Peyer's patch (tissue), 4 donors: Measurements from ENCODE around the gene AUP1. TPM values are rescaled to one million over a fixed set of nuclear protein-coding genes. Genes with fewer than 3 reads are reported as not detected.
A peak's percentile ranks its signal among the peaks of the same experiment; 100 is the strongest.
"Not testable (repeated sequence)": the region's sequence is repeated elsewhere in the genome, so short reads cannot be mapped to it uniquely, and the experiment has no call there.

Source experiments
- DNase-seq, 3 donors: peaks; one replicate each; pipeline ENCODE4 v3.0.0-alpha.2; 2017 to 2019
- H3K27ac ChIP-seq, 4 donors: fragments of 200-600 bp; sonication (generic); one replicate each; pipeline ENCODE4 v1.5.1; 2016 to 2019
- H3K27me3 ChIP-seq, 2 donors: fragments of 200-600 bp; sonication (generic); one replicate each; pipeline ENCODE4 v1.5.1; 2019
- H3K36me3 ChIP-seq, 3 donors: fragments of 200-600 bp; sonication (generic); one replicate each; pipeline ENCODE4 v1.5.1; 2016 to 2019
- H3K4me1 ChIP-seq, 4 donors: fragments of 200-600 bp; sonication (generic); one replicate each; pipeline ENCODE4 v1.5.1; 2016 to 2019
- H3K4me3 ChIP-seq, 4 donors: fragments of 200-600 bp; sonication (generic); 1 replicate in 3 of 4; 2 replicates in 1 of 4; pipeline ENCODE4 v1.5.1; 2016 to 2019; ENCODE audit warnings: mild to moderate bottlenecking in 1 of 4
- H3K9me3 ChIP-seq, 4 donors: fragments of 200-600 bp; sonication (generic); one replicate each; pipeline ENCODE4 v1.5.1; 2016 to 2019; ENCODE audit warnings: mild to moderate bottlenecking in 1 of 4
- POLR2A ChIP-seq, 2 donors: fragments of 450-650 bp; IDR thresholded peaks; one replicate each; pipeline ENCODE4 v1.5.1; 2017; ENCODE audit warnings: antibody characterized with exemption in 2 of 2, mild to moderate bottlenecking in 2 of 2, moderate library complexity in 2 of 2
- total RNA-seq, 4 donors: library from RNA; depleted of rRNA; stranded (reverse); fragments of >200 nt; gene quantifications; one replicate each; pipeline ENCODE4 v1.1.0, GENCODE V29; 2016
- TF ChIP-seq, protein P1 (sequence below), 6 experiments: fragments of 450-650 bp in 4 of 6; fragments of 200-600 bp in 2 of 6; sonication (generic) in 1 of 6; IDR thresholded peaks; one replicate each; pipeline ENCODE4 v1.5.1; 2017 to 2019; ENCODE audit warnings: antibody characterized with exemption in 6 of 6, mild to moderate bottlenecking in 3 of 6, moderate library complexity in 1 of 6

Gene AUP1
- total RNA-seq, 4 donors from 2014 or later, result 183 to 233 (median 213) TPM

DNA sequence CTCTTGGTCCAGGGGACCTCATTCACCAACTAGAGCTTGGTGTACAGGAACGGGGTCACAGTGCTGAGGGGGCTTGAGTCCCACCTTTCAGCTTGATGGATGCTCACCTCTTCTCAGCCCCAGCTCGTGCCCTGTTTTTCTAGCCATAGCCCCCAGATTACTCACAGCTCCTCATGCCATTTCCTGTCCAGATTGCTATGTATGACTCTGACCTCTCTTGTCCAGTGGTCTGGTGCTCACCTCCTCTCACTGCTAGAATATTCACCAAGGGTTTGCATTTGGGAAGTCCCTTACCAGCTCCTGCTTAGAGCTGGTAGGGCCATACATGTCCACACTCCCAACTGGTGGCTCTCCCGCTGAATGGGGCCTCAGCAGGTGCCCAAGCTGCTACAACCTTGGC lies 36.0 kb downstream of the AUP1 start:
- no peaks in the 10 kb centered on the region for H3K27me3 ChIP-seq
- H3K4me1 ChIP-seq, result peaks cover 2 to 20% (median 7%) of the 10 kb centered on the region in 4 donors
- no peak for TF ChIP-seq POLR2A (IDR thresholded peaks at IDR 0.05)
- TF ChIP-seq, protein P1, sequence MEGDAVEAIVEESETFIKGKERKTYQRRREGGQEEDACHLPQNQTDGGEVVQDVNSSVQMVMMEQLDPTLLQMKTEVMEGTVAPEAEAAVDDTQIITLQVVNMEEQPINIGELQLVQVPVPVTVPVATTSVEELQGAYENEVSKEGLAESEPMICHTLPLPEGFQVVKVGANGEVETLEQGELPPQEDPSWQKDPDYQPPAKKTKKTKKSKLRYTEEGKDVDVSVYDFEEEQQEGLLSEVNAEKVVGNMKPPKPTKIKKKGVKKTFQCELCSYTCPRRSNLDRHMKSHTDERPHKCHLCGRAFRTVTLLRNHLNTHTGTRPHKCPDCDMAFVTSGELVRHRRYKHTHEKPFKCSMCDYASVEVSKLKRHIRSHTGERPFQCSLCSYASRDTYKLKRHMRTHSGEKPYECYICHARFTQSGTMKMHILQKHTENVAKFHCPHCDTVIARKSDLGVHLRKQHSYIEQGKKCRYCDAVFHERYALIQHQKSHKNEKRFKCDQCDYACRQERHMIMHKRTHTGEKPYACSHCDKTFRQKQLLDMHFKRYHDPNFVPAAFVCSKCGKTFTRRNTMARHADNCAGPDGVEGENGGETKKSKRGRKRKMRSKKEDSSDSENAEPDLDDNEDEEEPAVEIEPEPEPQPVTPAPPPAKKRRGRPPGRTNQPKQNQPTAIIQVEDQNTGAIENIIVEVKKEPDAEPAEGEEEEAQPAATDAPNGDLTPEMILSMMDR (IDR thresholded peaks at IDR 0.05), result no peak
- peak in 1 of 3 donors; percentile 7 for DNase-seq
- peaks cover 0 to 52% (median 0%) of the 10 kb centered on the region in 3 donors for H3K36me3 ChIP-seq
- no peak overlapping the region for H3K4me3 ChIP-seq
- H3K27ac ChIP-seq, result no peak overlapping the region
- H3K9me3 ChIP-seq, result no peaks in the 10 kb centered on the region

DNA sequence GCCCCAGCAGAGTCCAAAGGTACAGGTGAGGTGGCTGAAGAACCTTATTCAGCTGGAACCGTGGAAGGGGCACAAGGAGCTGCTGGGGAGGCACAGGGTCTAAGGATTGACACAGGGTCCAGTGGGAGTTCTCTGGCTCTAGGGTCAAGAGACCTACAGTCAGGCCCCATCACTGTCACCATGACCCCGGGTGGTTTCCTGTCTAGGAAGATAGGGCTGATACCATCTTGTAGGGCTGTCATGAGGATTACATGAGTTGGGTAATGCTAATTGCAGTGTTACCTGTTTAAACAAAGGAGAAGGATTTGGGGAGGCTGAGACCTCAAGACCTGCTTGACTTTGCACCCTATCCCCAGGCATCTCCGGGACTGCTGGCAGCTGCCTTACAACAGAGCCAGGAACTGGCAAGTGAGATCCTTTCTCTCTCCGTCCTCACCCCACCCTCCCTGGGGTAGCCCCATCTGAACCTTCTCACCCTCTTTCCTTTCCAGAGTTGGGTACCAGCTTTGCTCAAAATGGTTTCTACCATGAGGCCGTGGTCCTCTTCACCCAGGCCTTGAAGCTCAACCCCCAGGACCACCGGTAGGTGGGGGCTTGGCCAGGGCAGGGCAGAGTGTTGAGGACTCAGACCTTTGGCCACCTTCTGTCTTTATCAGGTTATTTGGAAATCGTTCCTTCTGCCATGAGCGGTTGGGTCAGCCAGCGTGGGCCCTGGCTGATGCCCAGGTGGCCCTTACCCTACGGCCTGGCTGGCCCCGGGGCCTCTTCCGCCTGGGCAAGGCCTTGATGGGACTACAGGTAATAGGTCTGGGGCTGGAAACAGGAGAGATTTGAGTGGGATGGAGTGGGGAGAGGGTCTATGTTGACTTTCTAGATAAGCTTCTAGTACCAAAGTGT lies 37.6 kb downstream of the AUP1 start:
- H3K9me3 ChIP-seq, result no peaks in the 10 kb centered on the region
- DNase-seq, result no peak
- no peaks in the 10 kb centered on the region for H3K27me3 ChIP-seq
- H3K4me1 ChIP-seq, result peaks cover 0 to 8% (median 1%) of the 10 kb centered on the region in 4 donors
- peaks cover 0 to 60% (median 0%) of the 10 kb centered on the region in 3 donors for H3K36me3 ChIP-seq
- no peak overlapping the region for H3K27ac ChIP-seq
- TF ChIP-seq, protein P1 (IDR thresholded peaks at IDR 0.05), result no peak
- TF ChIP-seq POLR2A (IDR thresholded peaks at IDR 0.05), result no peak
- H3K4me3 ChIP-seq, result no peak overlapping the region

DNA sequence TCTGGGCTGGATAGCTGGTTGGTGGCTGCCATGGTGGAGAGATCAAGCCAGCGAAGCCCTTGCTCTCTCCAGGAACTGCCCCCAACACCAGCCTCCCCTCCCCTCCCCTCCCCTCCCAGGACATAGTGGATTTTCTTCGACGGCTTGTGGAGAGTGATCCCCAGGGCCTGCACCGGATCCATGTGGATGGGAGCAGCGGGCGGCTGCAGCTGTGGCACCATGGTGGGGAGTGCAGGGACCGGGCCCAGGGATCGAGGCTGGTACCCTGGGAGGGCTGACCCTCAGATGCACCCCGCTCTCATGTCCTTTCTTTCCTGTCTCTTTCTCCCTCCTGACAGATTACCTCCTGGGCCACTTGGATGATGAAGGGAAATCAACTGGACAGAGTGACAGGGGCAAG lies 39.6 kb downstream of the AUP1 start:
- no peaks in the 10 kb centered on the region for H3K27me3 ChIP-seq
- TF ChIP-seq POLR2A (IDR thresholded peaks at IDR 0.05), result no peak
- TF ChIP-seq, protein P1 (IDR thresholded peaks at IDR 0.05), result no peak
- H3K36me3 ChIP-seq, result peaks cover 0 to 77% (median 0%) of the 10 kb centered on the region in 3 donors
- H3K9me3 ChIP-seq, result no peaks in the 10 kb centered on the region
- peaks cover 0 to 8% (median 1%) of the 10 kb centered on the region in 4 donors for H3K4me1 ChIP-seq
- no peak overlapping the region for H3K4me3 ChIP-seq
- no peak for DNase-seq
- no peak overlapping the region for H3K27ac ChIP-seq

DNA sequence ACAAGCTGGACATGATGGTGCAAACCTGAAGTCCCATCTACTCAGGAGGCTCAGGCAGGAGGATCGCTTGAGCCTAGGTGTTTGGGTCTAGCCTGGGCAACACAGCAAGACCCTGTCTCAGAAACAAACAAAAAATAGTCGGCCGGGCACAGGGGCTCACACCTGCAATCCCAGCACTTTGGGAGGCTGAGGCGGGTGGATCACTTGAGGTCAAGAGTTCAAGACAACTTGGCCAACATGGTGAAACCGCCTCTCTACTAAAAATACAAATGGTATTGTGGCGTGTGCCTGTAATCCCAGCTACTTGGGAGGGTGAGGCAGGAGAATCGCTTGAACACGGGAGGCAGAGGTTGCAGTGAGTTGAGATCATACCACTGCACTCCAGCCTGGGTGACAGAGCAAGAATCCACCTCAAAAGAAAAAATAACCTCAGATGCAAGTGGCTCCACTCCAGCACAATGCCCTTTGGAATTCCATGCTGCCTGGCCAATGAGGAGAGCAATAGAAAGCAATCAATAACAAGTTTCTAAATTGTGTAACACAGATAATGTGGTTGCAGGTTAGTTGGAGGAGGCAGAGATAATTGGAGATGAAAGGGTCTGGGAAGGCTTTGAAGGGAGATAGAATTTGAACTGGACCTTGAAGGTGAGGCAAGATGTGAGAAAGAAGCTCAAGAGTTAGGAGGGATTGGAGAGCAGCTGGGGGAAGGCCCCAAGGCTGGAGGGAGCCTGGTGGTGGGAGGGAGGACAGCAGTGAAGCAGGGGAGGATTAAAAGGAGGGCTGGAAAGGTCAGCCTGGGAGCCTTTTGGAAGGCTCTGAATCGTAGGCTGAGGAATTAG lies 40.6 kb downstream of the AUP1 start:
- no peaks in the 10 kb centered on the region for H3K9me3 ChIP-seq
- H3K4me3 ChIP-seq, result no peak overlapping the region
- peak overlapping the region in 2 of 4 donors; percentile 27 to 73 for H3K27ac ChIP-seq
- H3K36me3 ChIP-seq, result peaks cover 0 to 70% (median 0%) of the 10 kb centered on the region in 3 donors
- TF ChIP-seq, protein P1 (IDR thresholded peaks at IDR 0.05), result peak in 2 of 6 experiments; percentile 15 to 18
- TF ChIP-seq POLR2A (IDR thresholded peaks at IDR 0.05), result no peak
- H3K4me1 ChIP-seq, result peaks cover 0 to 14% (median 1%) of the 10 kb centered on the region in 4 donors
- DNase-seq, result peak in 1 of 3 donors; percentile 65
- no peaks in the 10 kb centered on the region for H3K27me3 ChIP-seq

DNA sequence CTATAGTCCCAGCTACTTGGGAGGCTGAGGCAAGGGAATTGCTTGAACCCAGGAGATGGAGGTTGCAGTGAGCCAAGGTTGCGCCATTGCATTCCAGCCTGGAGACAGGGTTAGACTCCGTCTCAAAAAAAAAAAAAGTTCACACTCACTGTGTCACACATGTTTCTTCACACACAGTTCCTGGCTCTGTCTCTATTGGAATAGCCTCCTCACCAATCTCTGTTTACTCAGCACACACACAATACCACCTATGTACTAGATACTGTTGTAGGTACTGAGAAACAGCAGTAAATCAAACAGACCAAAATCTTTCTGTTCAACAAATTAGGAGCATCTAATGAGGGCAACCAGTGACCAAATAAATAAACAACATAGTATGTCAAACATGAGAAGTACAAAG lies 43.4 kb downstream of the AUP1 start:
- Histone ChIP-seq H3K27me3 (no peaks in the 10 kb centered on the region), H3K4me3 (no peak overlapping the region), H3K4me1 (peaks cover 3 to 28% (median 12%) of the 10 kb centered on the region in 4 donors), H3K36me3 (peaks cover 0 to 43% (median 0%) of the 10 kb centered on the region in 3 donors), H3K9me3 (no peaks in the 10 kb centered on the region), H3K27ac (no peak overlapping the region)
- DNase-seq, result no peak
- TF ChIP-seq, protein P1 (IDR thresholded peaks at IDR 0.05), result no peak
- no peak for TF ChIP-seq POLR2A (IDR thresholded peaks at IDR 0.05)

DNA sequence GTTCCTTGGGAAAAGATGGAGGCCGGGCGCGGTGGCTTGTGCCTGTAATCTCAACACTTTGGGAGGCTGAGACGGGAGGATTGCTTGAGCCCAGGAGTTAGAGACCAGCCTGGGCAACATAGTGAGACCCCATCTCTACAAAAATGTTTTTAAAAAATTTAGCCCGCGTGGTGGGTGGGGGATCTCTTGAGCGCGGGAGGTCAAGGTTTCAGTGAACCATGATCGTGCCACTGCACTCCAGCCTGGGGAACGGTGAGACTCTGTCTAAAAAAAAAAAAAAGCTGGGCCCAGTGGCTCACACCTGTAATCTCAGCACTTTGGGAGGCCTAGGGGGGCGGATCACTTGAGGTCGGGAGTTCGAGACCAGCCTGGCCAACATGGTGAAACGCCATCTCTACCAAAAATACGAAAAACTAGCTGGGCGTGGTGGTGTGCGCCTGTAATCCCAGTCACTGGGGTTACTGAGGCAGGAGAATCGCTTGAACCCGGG lies 45.8 kb downstream of the AUP1 start:
- not testable (repeated sequence) for H3K9me3 ChIP-seq, H3K27me3 ChIP-seq, DNase-seq
- peak overlapping the region; percentile 77 to 87 (median 80) for H3K4me3 ChIP-seq
- peaks cover 0 to 43% (median 0%) of the 10 kb centered on the region in 3 donors for H3K36me3 ChIP-seq
- H3K27ac ChIP-seq, result peak overlapping the region in 3 of 4 donors; percentile 86 to 93 (median 92)
- H3K4me1 ChIP-seq, result peaks cover 3 to 31% (median 13%) of the 10 kb centered on the region in 4 donors
